Thymus (tissue), 11 donors: ENCODE data around the gene GGN. TPM values are rescaled to one million over a fixed set of nuclear protein-coding genes. Genes with fewer than 3 reads are reported as not detected.
"Not testable (repeated sequence)": the region's sequence is repeated elsewhere in the genome, so short reads cannot be mapped to it uniquely, and the experiment has no call there.

Experiments
- DNase-seq, 9 donors: peaks; one replicate each; pipeline ENCODE4 v3.0.0-alpha.2; 2013; ENCODE audit warnings: low spot score in 9 of 9, low read depth in 6 of 9, missing footprints in 1 of 9
- H3K27ac ChIP-seq, 2 donors: one replicate each; pipeline ENCODE4 v1.5.1; 2013; ENCODE audit warnings: control low read depth in 1 of 2, low read depth in 1 of 2, low read length in 1 of 2, mild to moderate bottlenecking in 1 of 2, moderate library complexity in 1 of 2
- H3K27me3 ChIP-seq, 2 donors: one replicate each; pipeline ENCODE4 v1.5.1; 2013; ENCODE audit warnings: low read length in 1 of 2; ENCODE audit not compliant: control insufficient read depth in 2 of 2, insufficient read depth in 1 of 2
- H3K36me3 ChIP-seq, 2 donors: one replicate each; pipeline ENCODE4 v1.5.1; 2013; ENCODE audit warnings: low read length in 1 of 2, mild to moderate bottlenecking in 1 of 2, moderate library complexity in 1 of 2; ENCODE audit not compliant: control insufficient read depth in 2 of 2, insufficient read depth in 2 of 2
- H3K4me1 ChIP-seq, 2 donors: one replicate each; pipeline ENCODE4 v1.5.1; 2013; ENCODE audit warnings: low read length in 2 of 2; ENCODE audit not compliant: control insufficient read depth in 2 of 2, insufficient read depth in 2 of 2
- H3K4me3 ChIP-seq, 2 donors: one replicate each; pipeline ENCODE4 v1.5.1; 2013; ENCODE audit warnings: low read length in 2 of 2, control low read depth in 1 of 2, mild to moderate bottlenecking in 1 of 2
- H3K9me3 ChIP-seq, 2 donors: one replicate each; pipeline ENCODE4 v1.5.1; 2013; ENCODE audit warnings: low read length in 1 of 2, mild to moderate bottlenecking in 1 of 2; ENCODE audit not compliant: control insufficient read depth in 2 of 2, insufficient read depth in 1 of 2
- WGBS: extraction: QIAGEN DNeasy Blood & Tissue Kit; methylation state at CpG from one replicate; pipeline ENCODE4 v1.1.7; 2013; 5-methylcytosine and 5-hydroxymethylcytosine counted together
- polyA plus RNA-seq: library from polyadenylated mRNA; stranded (reverse); fragments of 200-250 nt; gene quantifications from one replicate; pipeline ENCODE4 v1.2.3, GENCODE V29; 2013
- total RNA-seq: library from RNA; stranded (reverse); fragments of 120-200 nt; gene quantifications from one replicate; pipeline ENCODE4 v1.2.4, GENCODE V29; 2013
- donor health status: healthy.

Gene GGN
- total and polyA plus RNA-seq, 2 donors = 0.07 TPM; not detected in 1

- H3K9me3 ChIP-seq = no peaks in the 10 kb centered on the region
- DNase-seq = no peak
- H3K4me1 ChIP-seq = peaks cover 9 to 20% of the 10 kb centered on the region in 2 donors
- no peaks in the 10 kb centered on the region for H3K27me3 ChIP-seq
- H3K27ac ChIP-seq = no peak overlapping the region
- over 99% methylated on average over 5 of the region's 5 CpGs for WGBS
- H3K4me3 ChIP-seq = peak overlapping the region; percentile 71 to 90
- peaks cover 16 to 19% of the 10 kb centered on the region in 2 donors for H3K36me3 ChIP-seq
Measured at GRCh38 chr19:38375748-38376147, 12.1 kb downstream of the GGN start.

- H3K36me3 ChIP-seq = peaks cover 12 to 15% of the 10 kb centered on the region in 2 donors
- H3K27me3 ChIP-seq = peaks cover 0 to under 1% of the 10 kb centered on the region in 2 donors
- DNase-seq = no peak
- 3% methylated on average over 18 of the region's 18 CpGs for WGBS
- H3K9me3 ChIP-seq = no peaks in the 10 kb centered on the region
- H3K4me3 ChIP-seq = peak overlapping the region; percentile 71 to 90
- H3K4me1 ChIP-seq = peaks cover 9 to 20% of the 10 kb centered on the region in 2 donors
- peak overlapping the region; percentile 88 to 93 for H3K27ac ChIP-seq
Measured at GRCh38 chr19:38375098-38375493, 12.7 kb downstream of the GGN start.

- Histone ChIP-seq H3K4me3 (peak within 1 kb of the TSS; percentile 71 to 90), H3K36me3 (peaks cover 10 to 14% of the 10 kb centered on the region in 2 donors), H3K27ac (peak within 1 kb of the TSS; percentile 88 to 93), H3K4me1 (peaks cover 9 to 20% of the 10 kb centered on the region in 2 donors), H3K9me3 (no peaks in the 10 kb centered on the region), H3K27me3 (peaks cover 0 to 4% of the 10 kb centered on the region in 2 donors)
- under 1% methylated on average over 65 of the region's 65 CpGs for WGBS
- peak; percentile 95 to 100 (median 98) for DNase-seq
Measured at GRCh38 chr19:38374332-38375097, 13.3 kb downstream of the GGN start, which contains the start of gene PSMD8. PSMD8 (plus strand) TSS chr19:38374571; CDS start chr19:38374602, 31 bp downstream.

- Histone ChIP-seq H3K4me1 (peaks cover 9 to 20% of the 10 kb centered on the region in 2 donors), H3K27me3 (peaks cover 0 to 4% of the 10 kb centered on the region in 2 donors), H3K4me3 (peak overlapping the region; percentile 71 to 90), H3K36me3 (peaks cover 4 to 9% of the 10 kb centered on the region in 2 donors), H3K9me3 (no peaks in the 10 kb centered on the region), H3K27ac (peak overlapping the region; percentile 88 to 90)
- no peak for DNase-seq
- 87% methylated on average over 6 of the region's 6 CpGs for WGBS
Measured at GRCh38 chr19:38373907-38374331, 13.9 kb downstream of the GGN start.

- WGBS = 94% methylated on average over 6 of the region's 6 CpGs
- no peaks in the 10 kb centered on the region for H3K36me3 ChIP-seq
- H3K9me3 ChIP-seq = no peaks in the 10 kb centered on the region
- H3K27me3 ChIP-seq = peaks cover 2 to 4% of the 10 kb centered on the region in 2 donors
- DNase-seq = no peak
- no peak overlapping the region for H3K4me3 ChIP-seq
- H3K27ac ChIP-seq = no peak overlapping the region
- peaks cover 9 to 16% of the 10 kb centered on the region in 2 donors for H3K4me1 ChIP-seq
Measured at GRCh38 chr19:38371081-38371480, 16.8 kb downstream of the GGN start.

- DNase-seq = no peak
- H3K4me3 ChIP-seq = no peak overlapping the region
- H3K4me1 ChIP-seq = peaks cover 2 to 9% of the 10 kb centered on the region in 2 donors
- H3K27me3 ChIP-seq = peaks cover 2 to 4% of the 10 kb centered on the region in 2 donors
- H3K9me3 ChIP-seq = no peaks in the 10 kb centered on the region
- WGBS = 80% methylated on average over 12 of the region's 12 CpGs
- no peak overlapping the region for H3K27ac ChIP-seq
- no peaks in the 10 kb centered on the region for H3K36me3 ChIP-seq
Measured at GRCh38 chr19:38370299-38370698, 17.5 kb downstream of the GGN start.

- Histone ChIP-seq H3K27me3 (peaks cover 2 to 6% of the 10 kb centered on the region in 2 donors), H3K36me3 (no peaks in the 10 kb centered on the region), H3K4me3 (no peak overlapping the region), H3K4me1 (peaks cover 0 to 6% of the 10 kb centered on the region in 2 donors), H3K27ac (no peak overlapping the region), H3K9me3 (peaks cover 0 to 4% of the 10 kb centered on the region in 2 donors)
- DNase-seq = no peak
- WGBS = 96% methylated on average over 2 of the region's 2 CpGs
Measured at GRCh38 chr19:38369584-38369983, 18.2 kb downstream of the GGN start.

GRCh38 chr19:38367041-38367440 is 20.8 kb downstream of the GGN start:
- H3K4me1 ChIP-seq = peaks cover 4 to 9% of the 10 kb centered on the region in 2 donors

GRCh38 chr19:38362946-38363688 is 24.7 kb downstream of the GGN start:
- not testable (repeated sequence) for H3K9me3 ChIP-seq, DNase-seq, H3K36me3 ChIP-seq, H3K27ac ChIP-seq, H3K4me3 ChIP-seq
- peaks cover 28 to 53% of the 10 kb centered on the region in 2 donors for H3K27me3 ChIP-seq
- 86% methylated on average over 15 of the region's 16 CpGs for WGBS
- peaks cover 4 to 11% of the 10 kb centered on the region in 2 donors for H3K4me1 ChIP-seq

More at GRCh38 chr19:38367041-38367440, 20.8 kb downstream of the GGN start:
- 94% methylated on average over 12 of the region's 12 CpGs for WGBS
- H3K27ac ChIP-seq = no peak overlapping the region
- peaks cover 7 to 19% of the 10 kb centered on the region in 2 donors for H3K27me3 ChIP-seq
- no peak for DNase-seq
- H3K4me3 ChIP-seq = no peak overlapping the region
- no peaks in the 10 kb centered on the region for H3K36me3 ChIP-seq
- H3K9me3 ChIP-seq = peaks cover 0 to 6% of the 10 kb centered on the region in 2 donors
